GM18511 (cell line): ENCODE results near the gene APELA.
"Not testable (repeated sequence)": the region's sequence is repeated elsewhere in the genome, so short reads cannot be mapped to it uniquely, and the experiment has no call there.

Experiments
- ATAC-seq: cut with Tn5 transposase; IDR thresholded peaks from one replicate; pipeline ENCODE4 v1.9.1; 2021; ENCODE audit warnings: mild to moderate bottlenecking, moderate library complexity; ENCODE audit not compliant: unreplicated experiment

Gene APELA

GRCh38 chr4:164924670-164925238 is 47.8 kb downstream of the APELA start:
- peak; percentile 72 for ATAC-seq

- ATAC-seq = no peak
Measured at GRCh38 chr4:164926301-164926700, 49.3 kb downstream of the APELA start.

GRCh38 chr4:164927101-164927500 is 50.1 kb downstream of the APELA start:
- not testable (repeated sequence) for ATAC-seq

- no peak for ATAC-seq
Measured at GRCh38 chr4:164930647-164931046, 53.7 kb downstream of the APELA start.

- no peak for ATAC-seq
Measured at GRCh38 chr4:164931551-164932324, 54.8 kb downstream of the APELA start.

- no peak for ATAC-seq
Measured at GRCh38 chr4:164933244-164933643, 56.3 kb downstream of the APELA start.

GRCh38 chr4:164935363-164935762 is 58.4 kb downstream of the APELA start:
- peak; percentile 69 for ATAC-seq

GRCh38 chr4:164935865-164936606 is 59.1 kb downstream of the APELA start:
- peak; percentile 65 for ATAC-seq

- peak; percentile 50 for ATAC-seq
Measured at GRCh38 chr4:164937576-164938270, 60.7 kb downstream of the APELA start.

GRCh38 chr4:164943192-164943591 is 66.2 kb downstream of the APELA start:
- ATAC-seq = no peak

GRCh38 chr4:164945146-164945545 is 68.2 kb downstream of the APELA start:
- no peak for ATAC-seq

GRCh38 chr4:164946810-164947209 is 69.8 kb downstream of the APELA start:
- peak; percentile 38 for ATAC-seq
